NCI-H2029 treated with DMSO at 0.1 percent for 48 hours (cell line): ENCODE results near the gene RGS6.

Experiments
- DNase-seq: peaks from one replicate; lab custom pipeline; 2025; lab: John Stamatoyannopoulos, UW

Gene RGS6

DNA sequence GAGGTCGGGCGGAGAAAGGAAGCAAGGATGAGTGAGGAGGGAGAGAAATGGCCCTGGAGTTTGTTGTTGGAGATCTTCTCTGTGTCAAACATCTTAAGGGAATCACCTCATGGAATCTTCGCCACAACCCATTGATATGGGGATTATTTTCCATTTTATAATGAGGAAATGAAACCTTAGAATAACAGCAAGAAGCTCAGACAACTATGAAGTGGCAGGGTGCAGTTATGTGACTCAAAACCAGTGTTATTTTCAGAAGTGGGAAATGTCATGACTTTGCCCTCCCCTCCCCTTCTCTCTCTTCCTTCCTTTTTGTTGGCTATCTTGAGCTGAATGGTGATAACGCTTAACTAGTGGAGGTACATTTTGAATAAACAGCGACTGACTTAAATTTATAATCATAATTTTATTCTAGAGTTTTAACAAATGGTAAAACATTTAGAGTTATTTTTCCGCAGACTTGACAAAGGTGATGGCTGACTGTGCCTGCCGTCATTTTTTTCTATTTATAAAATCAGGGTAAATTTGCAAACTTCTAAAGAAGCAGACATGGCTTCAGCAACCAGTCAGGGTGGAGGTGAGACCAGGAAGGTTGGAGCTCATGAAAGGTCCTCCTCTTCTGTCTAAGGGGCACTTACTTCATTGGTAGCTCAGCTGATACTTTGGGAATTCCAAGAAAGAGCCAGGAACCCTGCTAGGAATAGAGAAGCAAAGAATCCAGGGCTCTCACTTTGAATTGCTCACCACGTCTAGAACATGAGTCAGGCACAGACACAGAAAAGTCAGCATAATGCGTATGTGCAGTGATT lies 232.4 kb downstream of the RGS6 start:
- no peak for DNase-seq

- DNase-seq, result no peak
Measured at GRCh38 chr14:72165229-72165698, 233.0 kb downstream of the RGS6 start.

- DNase-seq, result no peak
Measured at GRCh38 chr14:72169521-72169920, 237.3 kb downstream of the RGS6 start.

DNA sequence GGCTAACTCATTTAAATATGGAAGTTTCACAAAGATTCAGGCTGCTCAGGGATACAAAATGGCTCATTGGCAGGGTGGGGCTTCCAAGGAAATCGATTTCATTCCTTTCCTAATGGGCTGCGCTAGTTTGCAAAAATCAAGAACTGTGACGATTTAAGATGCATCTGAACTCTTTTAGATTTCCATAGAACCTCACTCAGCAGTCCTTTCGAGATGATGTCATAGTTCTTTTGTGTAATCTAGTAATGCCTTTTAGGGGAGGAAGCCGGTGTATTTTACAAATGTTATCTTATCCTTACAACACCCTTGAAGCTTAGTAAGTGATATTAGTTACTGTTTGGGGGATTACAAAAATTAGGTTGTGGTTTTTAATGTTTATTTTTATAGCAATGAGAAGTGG lies 239.8 kb downstream of the RGS6 start:
- DNase-seq, result no peak

- DNase-seq, result no peak
Measured at GRCh38 chr14:72172597-72172996, 240.4 kb downstream of the RGS6 start.

- no peak for DNase-seq
Measured at GRCh38 chr14:72173038-72173720, 240.9 kb downstream of the RGS6 start.

GRCh38 chr14:72177251-72177650 lies 245.0 kb downstream of the RGS6 start:
- no peak for DNase-seq

DNA sequence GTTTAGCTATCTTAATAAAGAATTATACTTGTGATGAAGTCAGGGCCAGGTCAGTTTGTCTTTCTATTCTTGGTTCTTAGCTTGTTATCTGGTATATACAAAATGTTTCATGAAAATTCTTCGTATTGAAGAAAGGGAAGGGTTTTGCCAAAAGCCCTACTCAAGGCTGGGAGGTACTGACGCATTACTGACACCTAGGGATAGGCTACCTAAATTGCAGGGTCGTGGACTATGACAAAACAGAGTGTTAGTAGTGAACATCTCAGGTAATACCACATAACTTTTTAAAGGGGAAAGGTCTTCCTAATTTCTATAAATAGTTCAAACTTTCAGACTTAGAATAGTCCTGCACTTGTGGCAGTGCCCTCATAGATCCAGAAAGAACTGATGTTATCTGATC lies 246.3 kb downstream of the RGS6 start:
- DNase-seq, result no peak

- DNase-seq, result no peak
Measured at GRCh38 chr14:72182708-72183432, 250.6 kb downstream of the RGS6 start.

GRCh38 chr14:72183631-72184030 lies 251.4 kb downstream of the RGS6 start:
- no peak for DNase-seq

DNA sequence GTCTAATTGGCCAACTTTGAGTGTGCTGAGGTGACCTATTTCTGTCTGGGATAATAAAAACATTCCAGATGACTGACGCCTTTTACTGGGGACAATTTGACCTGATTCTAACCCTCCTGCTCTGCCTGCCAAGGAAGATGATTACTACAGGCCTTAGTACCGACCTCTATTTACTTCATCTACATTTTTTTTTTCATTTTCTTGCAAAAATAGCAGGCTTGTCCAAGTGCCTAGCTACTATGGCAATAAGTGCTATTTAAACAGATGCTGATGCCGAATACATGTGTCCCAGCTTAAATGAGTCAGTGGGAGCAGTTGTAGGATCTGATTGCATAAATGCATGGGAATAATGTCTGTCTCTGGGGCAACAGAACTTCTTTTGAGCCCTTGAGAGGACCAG lies 254.3 kb downstream of the RGS6 start:
- no peak for DNase-seq

DNA sequence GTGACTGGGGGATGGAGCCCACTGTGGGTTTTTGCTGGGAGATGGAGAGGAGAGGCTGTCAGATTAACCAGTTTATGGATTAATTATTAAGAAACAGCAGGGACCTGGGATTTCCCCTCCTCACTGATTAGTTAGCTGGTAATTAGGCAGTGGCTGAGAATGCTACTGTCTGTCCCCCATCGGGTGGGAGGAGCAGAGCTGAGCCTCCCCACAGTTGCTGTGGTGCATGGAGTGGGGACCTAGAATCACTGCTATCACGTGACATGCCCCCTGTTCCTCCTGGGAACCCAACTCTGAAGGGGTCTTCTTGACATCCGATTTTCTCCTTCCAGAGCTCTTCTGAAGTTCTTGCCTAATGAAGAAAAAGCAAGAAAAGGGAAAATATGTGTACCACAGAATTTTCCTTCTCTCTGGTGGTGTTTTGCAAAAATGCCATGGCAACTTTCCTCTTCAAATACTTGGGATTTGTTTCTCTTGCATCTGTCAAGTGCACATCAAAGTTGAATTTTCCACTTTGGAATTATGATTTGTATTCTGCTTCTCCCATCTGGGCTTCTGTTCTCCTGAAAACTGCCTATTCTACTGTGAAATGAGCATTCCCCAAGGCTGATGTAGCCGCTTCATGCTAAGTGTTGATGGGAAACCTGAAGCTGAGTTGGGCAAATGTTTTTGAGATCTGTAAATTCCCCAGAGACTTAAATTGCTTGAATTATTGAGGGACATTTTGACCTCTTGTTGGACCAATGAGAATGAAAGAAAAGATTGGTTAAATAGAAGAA lies 264.2 kb downstream of the RGS6 start:
- DNase-seq, result no peak

DNA sequence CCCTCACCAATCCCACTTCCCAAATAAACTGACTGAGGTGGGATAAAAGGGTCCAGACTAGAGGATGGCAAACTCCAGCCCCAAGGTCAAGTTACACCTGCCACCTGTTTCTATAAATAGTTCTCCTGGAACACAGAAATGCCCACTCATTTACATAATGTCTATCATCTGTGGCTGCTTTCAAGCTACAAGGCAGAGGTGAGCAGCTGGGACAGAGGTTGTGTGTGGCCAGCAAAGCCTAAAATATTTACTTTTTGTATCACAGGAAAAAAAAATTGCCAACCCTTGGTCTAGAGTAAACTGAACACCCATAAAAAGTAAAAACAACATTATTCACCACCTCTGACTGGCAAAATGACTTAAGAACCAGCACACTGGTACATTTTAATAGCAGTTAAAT lies 269.4 kb downstream of the RGS6 start:
- no peak for DNase-seq

DNA sequence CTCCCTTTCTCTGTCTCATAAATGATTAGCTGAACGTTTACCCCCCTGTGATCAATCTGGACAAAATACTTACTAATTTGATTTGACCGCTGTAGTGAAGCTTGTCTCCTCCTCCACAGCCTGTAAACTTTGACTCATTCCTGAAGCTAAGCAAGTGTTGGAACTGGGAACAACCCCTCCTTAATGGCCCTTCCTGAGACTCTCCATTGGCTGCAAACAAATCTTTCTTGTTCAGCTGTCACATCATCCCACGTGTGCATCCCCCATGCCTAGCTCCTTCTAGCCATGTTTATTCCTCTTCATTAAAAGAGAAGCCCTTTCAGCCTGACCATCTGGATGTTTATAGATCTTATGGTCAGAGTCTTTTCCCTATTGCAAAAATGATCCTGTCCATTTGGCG lies 281.2 kb downstream of the RGS6 start:
- DNase-seq, result no peak

GRCh38 chr14:72215080-72215479 lies 282.9 kb downstream of the RGS6 start:
- DNase-seq, result no peak

- no peak for DNase-seq
Measured at GRCh38 chr14:72217135-72217534, 284.9 kb downstream of the RGS6 start.

GRCh38 chr14:72222046-72222445 lies 289.8 kb downstream of the RGS6 start:
- no peak for DNase-seq

DNA sequence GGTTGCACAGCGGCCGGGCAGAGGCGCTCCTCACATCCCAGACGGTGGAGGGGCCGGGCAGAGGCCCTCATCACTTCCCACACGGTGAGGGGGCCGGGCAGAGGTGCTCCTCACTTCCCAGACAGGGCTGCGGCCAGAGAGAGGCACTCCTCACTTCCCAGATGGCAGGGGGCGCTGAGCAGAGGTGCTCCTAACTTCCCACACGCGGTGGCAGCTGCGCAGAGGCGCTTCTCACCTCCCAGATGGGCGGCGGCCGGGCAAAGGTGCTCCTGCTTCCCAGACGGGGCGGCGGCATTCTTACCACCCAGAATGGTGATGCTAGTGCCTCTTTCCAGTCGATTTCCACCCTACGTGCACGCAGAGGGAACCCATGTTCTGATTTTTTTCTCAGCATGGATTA lies 304.4 kb downstream of the RGS6 start:
- DNase-seq, result no peak

- DNase-seq, result no peak
Measured at GRCh38 chr14:72237722-72238666, 305.8 kb downstream of the RGS6 start.

DNA sequence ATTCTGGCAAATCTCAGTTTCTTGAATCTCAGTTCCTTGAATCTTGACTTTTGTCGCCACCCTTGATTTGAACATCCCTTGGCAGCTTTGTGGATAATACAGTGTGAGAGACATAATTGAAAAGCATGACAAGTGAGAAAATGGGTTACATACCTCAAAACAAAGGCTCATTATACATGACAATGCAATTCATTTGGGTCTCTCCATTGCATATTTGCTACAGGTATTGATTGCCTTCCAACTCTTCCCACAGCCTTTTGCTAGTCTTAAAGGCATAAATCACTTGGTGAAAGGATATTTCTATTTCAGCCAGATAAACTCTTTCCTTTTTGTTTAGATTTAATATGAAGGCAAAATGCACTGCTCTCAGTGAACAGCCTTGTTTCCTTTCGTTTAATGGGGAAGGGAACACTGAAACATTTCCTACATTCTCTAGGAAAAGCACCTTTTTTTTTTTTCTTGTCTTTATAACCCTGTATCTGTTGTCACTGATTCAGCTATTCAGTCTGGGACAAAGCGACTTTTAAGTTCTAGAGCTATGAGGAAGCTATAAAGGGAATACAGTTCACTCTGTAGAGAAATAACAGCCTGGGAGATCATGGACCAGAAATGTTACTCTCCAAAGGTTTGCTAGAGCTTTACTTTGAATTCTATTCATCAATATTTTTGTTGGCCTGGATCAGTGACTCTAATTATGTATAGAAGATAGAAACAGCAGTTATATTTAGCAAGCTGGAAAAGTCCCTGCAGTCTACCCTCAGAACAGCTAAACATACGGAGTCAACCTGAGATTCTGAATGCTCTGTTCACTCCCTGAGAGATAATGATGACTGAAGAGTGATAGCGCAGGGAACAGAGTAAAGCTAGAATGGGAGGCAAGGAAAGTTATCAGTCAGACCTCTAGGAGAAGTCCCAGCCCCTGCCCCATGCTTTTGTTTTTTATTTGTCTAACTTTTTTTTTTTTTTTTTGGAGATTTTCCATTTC lies 311.4 kb downstream of the RGS6 start:
- DNase-seq, result no peak
